GM18519 (cell line): ENCODE measurements around the gene RCC1.
"Not testable (repeated sequence)": the region's sequence is repeated elsewhere in the genome, so short reads cannot be mapped to it uniquely, and the experiment has no call there.

ENCODE experiments used
- ATAC-seq: cut with Tn5 transposase; IDR thresholded peaks from one replicate; pipeline ENCODE4 v1.9.1; 2021; ENCODE audit warnings: mild to moderate bottlenecking, moderate library complexity; ENCODE audit not compliant: unreplicated experiment, low FRiP score

The RCC1 gene

DNA sequence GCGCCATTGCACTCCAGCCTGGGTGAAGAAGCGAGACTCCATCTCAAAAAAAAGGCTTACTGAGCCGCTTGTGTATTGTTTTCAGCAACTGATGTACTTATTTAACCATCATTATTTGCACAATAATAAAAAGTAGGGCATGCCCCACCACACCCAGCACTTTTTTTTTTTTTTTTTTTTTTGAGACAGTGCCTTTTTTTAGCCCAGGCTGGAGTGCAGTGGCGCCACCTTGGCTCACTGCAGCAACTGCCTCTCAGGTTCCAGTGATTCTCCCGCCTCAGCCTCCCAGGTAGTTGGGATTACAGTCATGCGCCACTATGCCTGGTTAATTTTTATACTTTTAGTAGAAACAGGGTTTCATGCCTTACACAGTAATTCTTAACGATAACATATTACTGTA lies 34.8 kb downstream of the RCC1 start:
- no peak for ATAC-seq

DNA sequence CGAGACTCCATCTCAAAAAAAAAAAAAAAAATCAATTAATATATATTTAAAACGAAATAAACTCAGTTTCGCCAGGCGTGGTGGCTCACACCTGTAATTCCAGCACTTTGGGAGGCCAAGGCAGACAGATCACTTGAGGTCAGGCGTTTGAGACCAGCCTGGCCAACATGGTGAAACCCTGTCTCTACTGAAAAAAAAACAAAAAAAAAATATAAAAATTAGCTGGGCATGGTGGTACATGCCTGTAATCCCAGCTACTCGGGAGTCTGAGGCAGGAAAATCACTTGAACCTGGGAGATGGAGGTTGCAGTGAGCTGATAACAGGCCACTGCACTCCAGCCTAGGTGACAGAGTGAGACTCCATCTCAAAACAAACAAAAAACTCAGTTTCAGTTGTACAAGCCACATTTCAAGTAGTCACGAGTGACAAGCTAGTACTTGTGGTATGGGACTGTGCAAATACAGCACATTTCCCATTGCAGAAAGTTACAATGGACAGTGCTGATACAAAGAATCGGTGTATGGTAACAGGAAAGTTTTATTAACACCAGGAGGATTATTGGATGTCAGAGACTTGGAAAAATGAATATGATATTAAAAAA lies 35.7 kb downstream of the RCC1 start:
- ATAC-seq = not testable (repeated sequence)

DNA sequence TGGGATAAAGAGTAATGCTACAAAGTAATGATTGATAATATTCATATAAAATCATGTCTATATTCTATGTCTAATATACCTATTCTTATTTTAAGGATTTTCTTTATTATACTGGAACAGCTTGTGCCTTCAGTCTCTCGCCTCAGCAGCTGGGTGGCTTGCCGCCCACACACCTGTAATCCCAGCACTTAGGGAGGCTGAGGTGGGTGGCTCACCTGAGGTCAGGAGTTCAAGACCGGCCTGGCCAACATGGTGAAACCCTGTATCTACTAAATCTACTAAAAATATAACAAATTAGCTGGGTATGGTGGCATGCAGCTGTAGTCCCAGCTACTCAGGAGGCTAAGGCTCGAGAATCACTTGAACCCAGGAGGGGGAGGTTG lies 39.4 kb downstream of the RCC1 start:
- ATAC-seq = no peak

DNA sequence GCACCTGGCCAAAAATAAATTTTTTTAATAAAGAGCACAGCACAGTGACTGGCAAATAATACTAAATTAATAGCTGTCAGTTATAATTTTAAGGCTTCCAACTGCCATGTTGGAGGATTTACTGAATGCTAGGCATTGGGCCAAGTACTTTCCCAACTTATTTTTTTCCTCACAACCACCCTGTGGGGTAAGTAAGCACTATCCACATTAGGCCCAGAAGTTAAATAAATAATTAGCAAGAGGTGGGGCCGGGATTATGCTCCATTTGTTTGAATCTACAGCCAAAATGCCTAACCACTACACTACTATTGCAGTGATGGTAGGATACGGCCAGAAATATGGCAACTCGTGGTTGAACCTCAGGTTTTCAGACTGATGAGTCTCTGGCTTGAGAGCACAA lies 42.5 kb downstream of the RCC1 start:
- ATAC-seq = no peak

DNA sequence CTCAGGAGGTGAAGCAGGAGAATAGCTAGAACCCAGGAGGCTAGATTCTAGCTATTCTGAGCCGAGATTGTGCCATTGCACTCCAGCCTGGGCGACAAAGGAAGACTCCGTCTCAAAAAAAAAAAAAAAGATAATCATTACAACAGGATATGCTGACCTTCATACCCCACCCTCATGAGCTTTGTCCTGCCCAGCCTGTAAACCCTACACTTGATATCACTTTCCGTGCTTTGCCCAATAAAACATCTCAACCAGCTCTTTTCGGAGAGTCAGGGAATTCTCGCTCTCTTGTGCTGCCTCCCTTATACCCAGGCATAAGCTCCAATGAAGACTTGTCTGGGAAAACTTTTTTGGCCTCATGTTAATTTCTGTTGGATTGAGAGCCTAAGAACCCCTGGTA lies 45.5 kb downstream of the RCC1 start:
- no peak for ATAC-seq

DNA sequence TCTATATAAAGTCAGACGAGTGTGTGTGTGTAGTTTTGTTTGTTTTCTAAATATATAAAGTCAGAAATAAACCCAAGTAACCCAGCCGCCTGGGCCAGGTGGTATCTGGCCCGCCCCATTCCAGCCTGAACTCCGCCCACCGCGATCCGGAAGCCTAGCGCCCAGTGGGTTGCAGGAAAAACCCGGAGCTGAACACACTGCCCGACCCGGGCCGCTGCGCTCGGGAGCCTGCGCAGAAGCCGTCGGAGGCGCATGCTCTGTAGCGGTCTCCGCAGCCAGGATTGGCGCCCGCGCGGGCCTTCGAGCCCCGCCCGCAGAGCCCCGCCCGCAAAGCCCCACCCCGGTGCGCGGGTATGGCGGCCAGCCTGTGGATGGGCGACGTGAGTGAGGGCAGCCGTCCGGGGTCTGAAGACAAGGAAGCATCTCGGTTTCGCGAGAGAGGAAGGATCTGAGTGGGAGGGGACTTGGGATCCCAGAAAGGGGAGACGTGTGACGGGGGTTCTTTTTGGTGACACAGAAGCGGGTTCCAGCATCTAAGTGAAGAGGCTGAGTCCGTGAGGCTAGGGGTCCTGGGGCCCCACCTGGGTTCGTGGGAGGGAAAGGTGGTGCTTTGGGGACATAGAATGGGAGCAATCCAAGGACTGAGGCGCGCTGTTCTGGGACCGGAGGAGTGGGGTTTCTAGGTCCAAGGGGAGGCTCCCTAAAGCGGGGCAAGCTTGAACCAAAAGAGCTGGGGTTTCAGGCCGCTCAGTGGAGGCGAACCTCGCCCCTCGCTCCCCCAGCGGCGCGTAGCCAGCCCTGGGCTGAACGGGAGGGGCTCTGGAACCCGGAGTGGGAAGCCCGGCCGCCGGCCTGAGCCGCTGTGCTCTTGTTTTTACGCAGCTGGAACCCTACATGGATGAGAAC lies 47.2 kb downstream of the RCC1 start, which contains the start of gene TRNAU1AP:
TSS of gene TRNAU1AP (plus strand) at position 328 of the 906 bp plus-strand sequence. CDS start at position 354, 26 bp downstream.
- ATAC-seq = peak; percentile 80

DNA sequence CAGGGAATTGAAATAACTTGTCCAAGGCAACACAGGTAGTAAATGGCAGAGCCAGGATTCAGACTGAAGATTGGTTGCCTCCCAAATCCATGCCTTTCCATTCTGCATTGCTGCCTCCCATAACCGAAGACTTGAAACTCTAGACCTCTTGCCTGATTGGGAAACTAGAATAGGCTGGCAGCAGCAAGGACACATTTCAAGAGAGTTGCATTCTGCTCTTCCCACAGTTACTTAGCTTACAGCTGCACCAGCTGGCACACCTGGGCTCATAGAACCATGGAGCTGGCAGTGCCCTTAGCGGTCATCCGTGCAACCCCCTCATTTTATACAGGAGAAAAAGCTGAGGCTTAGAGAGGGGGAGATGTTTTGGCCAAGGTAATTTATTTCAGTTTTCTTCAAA lies 55.0 kb downstream of the RCC1 start:
- ATAC-seq = no peak

DNA sequence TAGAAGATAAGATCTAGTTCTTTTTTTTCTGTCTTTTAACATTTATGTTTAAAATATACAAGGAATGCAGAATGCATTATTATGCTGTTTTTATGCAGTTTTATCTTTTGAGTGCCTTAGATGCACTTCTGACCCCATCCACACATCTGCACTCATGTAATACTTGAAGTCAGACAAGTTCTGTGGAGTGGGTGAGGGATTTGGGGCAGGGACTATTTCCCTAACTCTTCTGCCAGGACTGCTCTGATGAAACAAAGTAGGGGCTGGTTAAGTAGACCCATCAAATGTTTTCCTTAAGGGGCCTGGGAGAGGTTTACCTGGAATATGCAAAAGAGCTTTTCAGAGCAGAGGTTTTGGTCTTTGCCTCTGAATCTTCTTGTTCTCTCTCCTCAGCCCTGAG lies 58.5 kb downstream of the RCC1 start:
- ATAC-seq = no peak

DNA sequence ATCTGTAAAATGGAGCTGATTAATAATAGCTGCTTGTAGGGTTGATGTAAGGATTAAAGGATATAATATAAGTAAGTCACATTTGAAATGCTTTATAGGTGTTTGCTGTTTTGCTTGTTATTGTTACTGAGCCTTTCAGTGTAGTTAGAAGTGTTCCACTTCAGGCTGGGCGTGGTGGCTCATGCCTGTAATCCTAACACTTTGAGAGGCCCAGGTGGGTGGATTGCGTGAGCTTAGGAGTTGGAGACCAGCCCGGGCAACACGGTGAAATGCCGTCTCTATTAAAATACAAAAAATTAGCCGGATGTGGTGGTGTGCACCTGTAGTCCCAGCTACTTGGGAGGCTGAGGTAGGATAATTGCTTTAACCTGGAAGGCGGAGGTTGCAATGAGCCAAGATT lies 59.2 kb downstream of the RCC1 start:
- ATAC-seq = no peak

DNA sequence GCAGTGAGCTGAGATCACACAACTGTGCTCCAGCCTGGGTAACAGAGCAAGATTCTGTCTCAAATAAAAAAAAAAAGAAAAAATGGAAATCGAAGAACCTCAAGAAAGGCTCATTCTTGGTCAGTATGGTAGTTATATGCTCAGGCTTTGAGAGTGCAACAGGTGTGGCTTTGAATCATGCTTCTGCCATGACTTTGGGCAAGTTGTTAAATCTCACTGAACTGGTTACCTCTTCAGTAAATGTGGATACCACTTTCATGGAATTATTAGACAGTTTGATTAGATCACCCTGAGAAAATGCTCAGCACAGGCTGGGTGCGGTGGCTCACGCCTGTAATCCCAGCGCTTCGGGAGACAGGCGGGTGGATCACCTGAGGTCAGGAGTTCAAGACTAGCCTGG lies 59.9 kb downstream of the RCC1 start:
- ATAC-seq = no peak

DNA sequence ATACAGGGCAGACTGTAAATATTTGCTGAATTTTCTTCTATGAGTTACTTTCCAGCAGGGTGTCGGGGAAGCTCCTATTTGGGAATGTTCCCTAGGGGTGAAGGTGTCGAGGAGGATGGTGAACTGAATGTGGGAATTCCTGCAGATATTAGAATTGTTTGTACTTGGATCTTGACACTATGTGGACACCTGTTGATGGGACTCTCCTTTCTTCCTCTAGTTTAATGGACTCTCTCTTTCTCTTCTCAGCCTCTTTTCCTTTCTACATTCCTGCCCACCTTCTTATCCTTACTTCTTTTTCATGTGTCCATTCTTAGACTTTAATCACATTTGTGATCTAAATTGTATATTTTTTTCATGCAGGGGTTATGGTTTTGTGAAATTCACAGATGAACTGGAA lies 61.1 kb downstream of the RCC1 start:
- no peak for ATAC-seq

DNA sequence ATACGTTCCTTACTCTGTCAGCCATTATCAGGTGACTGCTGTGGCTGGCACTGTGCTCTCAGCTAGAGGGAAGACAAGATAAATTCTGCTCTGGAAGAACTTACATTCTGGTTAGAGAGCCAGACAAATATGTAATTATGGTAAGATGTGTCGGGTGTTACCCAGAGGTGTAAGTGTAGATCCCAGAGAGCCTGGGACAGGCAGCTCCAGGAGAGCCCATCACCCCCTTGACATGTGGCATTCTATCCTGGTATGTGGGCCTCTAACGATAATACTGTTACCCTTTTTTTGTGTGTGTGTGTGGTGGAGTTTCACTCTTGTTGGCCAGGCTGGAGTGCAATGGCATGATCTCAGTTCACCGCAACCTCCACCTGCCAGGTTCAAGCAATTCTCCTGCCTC lies 66.1 kb downstream of the RCC1 start:
- ATAC-seq = no peak

DNA sequence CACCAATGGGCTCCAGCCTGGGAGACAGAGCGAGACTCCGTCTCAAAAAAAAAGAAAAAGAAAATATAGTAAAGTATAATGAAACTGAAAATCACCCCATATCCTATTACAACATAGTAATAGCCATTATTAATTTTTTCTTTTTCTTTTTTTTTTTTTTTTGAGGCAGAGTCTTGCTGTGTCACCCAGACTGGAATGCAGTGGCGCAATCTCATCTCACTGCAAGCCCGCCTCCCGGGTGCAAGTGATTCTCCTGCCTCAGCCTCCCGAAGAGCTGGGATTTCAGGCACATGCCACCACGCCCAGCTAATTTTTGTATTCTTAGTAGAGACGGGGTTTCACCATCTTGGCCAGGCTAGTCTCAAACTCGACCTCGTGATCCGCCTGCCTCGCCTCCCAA lies 67.0 kb downstream of the RCC1 start:
- ATAC-seq = not testable (repeated sequence)

DNA sequence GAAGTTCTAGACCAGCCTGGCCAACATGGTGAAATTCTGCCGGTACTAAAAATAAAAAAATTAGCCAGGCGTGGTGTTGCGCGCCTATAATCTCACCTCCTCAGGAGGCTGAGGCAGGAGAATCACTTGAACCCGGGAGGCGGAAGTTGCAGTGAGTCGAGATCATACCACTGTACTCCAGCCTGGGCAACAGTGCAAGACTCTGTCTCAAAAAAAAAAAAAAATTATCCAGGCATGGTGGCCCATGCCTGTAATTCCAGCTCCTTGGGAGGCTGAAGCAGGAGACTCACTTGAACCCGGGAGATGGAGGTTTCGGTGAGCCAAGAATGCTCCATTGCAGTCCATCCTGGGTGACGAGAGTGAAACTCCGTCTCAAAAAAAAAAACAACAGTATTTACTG lies 67.7 kb downstream of the RCC1 start:
- ATAC-seq = no peak

DNA sequence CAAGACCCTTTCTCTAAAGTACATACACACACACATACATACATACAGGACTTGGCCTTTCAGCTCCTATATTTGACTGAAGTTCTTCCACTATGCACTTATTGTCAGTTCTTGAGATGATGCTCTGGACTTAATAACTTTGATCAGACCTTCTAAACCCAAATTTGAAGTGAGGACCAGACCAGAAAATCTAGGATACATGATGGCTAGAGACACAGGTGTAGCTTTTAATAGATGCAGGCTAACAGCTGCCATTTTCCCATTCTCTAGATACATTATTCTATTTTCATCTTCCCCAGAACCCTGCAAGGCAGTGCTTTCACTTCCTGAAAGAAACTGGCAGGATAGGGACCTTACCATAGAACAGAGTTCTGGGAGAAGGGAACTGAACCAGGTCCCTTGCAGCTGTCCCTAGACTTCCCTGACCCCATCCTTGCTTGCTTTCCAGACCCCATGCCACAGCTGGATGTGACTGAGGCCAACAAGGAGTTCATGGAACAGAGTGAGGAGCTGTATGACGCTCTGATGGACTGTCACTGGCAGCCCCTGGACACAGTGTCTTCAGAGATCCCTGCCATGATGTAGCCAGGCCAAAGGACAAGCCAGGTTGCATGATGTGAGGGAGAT lies 71.3 kb downstream of the RCC1 start:
- ATAC-seq = no peak

DNA sequence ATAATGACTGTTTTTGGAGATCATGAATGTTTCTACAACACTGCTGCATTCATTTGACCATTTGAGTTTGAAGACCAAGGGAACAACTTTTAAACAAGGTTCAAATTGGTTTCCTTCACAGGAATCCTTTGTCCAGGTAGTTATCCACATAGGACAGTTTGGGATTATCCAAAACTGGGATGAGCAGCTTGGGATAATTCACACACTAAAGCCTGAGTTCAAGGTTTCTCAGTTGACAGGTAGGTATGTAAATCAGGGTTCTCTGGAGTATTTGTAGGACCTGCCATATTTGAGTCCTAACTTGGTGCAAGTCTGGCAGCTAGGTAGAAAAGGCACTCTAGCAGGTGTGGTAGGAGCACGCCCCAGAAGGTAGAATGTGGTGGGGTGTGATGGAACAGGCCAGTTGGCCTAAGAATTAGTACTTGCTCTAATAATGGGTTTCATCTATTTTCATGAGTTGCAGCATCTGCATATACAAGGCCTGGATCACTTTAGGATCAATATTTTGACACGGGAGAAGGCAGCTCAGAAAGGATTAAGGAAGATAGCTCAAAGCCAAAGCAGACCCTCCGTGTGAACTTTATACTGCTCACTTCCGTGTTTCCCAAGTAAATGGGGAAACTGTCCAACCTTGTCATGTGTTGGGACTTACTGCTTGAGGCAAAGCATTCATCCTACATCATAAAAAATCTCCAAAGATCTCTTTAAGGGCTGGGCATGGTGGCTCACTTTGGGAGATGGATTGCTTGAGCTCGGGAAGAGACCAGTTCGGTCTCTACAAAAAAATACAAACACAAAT lies 72.1 kb downstream of the RCC1 start:
- no peak for ATAC-seq

DNA sequence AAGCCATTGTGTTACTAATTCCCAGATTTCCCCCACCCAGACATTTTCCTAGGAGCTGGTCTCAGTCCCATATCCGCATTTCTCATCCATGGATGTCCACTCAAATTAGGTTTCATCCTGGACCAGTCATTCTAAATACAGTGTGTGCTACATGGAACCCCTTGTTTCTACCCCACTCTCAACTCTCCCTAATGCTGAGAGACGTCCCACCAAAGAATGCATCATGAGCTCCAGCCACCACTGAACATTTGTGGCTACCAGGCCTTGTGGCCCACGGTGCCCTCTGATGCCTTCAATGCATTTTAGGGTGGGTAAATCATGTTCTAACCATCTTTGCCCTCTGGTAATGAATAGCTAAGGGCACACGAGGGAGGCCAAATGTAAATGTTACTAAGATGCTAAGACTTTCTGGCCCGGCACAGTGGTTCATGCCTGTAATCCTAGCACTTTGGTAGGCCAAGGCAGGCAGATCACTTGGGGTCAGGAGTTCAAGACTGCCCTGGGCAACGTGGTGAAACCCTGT lies 72.9 kb downstream of the RCC1 start:
- ATAC-seq = no peak

DNA sequence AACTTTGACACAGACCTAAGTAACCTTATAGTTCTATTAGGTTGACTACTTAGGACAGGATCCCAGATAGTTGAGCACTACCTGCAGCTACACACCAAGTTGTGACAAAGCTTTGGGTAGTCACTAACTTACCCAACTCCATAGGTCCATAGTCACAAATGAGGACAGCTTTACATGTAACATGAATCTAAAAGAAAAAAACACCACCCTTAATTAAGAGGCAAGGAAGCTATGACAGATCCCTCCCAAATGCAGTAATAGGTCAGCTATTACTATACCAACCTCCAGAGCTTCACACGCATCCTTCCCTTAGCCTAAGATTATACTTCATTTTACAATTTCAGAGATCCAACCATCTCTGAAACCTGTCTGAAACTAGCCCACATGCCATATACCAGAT lies 73.6 kb downstream of the RCC1 start:
- no peak for ATAC-seq

DNA sequence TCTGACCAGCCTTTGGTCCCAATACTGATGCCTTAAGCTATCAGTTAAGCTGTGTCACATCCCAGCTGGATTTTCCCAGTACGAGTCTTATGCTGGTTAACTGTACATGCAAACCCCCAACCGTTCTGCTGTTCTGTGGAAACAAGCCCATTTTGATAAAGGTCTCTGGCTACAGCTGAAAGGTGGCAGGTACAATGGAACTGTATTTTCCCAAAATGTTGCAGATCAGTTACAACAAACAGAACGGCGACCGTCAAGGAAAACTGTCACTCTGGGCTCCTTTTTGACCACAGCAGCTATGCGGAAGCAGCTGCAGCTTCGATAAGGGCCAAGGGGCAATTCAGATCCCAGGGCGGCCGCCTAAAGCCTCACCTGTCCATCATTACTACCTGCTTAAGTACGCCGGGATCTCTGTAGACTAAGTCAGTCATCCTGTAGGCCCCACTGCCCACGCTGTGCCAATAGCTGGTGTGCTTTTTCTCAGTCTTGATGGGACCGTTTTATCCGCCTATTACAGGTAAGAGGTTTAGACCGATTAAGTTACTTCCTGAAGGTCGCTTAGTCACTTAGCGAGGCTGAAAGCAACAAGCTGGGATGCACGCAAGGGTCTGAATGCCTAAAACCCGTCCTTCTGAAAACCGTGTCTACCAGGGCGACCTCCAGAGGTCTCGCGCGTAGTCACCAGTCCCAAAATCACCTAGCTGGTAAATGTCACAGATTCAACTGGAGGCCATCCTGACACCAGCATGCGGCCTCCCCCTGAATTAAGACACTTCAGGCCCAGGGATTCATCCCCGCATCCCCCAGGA lies 75.1 kb downstream of the RCC1 start:
- peak; percentile 26 for ATAC-seq
